Activated CD4-positive, alpha-beta T cell treated with anti-CD3 and anti-CD28 coated beads, Interleukin-2, Interleukin-6, amounts not matched to agents 100 ng/mL and 50 ng/mL, durations not matched to agents 16 hours and 8 hours (primary cell): ENCODE data around the gene RAD9A.
"Not testable (repeated sequence)": the region's sequence is repeated elsewhere in the genome, so short reads cannot be mapped to it uniquely, and the experiment has no call there.

Source experiments
- DNase-seq: peaks from one replicate; pipeline ENCODE4 v3.0.0-alpha.2; 2020

Gene RAD9A

GRCh38 chr11:67397536-67397935 lies 5.8 kb downstream of the RAD9A start:
- no peak for DNase-seq

GRCh38 chr11:67397986-67398660 lies 6.3 kb downstream of the RAD9A start:
- no peak for DNase-seq

GRCh38 chr11:67398661-67399563 lies 7.1 kb downstream of the RAD9A start:
- DNase-seq: no peak

DNA sequence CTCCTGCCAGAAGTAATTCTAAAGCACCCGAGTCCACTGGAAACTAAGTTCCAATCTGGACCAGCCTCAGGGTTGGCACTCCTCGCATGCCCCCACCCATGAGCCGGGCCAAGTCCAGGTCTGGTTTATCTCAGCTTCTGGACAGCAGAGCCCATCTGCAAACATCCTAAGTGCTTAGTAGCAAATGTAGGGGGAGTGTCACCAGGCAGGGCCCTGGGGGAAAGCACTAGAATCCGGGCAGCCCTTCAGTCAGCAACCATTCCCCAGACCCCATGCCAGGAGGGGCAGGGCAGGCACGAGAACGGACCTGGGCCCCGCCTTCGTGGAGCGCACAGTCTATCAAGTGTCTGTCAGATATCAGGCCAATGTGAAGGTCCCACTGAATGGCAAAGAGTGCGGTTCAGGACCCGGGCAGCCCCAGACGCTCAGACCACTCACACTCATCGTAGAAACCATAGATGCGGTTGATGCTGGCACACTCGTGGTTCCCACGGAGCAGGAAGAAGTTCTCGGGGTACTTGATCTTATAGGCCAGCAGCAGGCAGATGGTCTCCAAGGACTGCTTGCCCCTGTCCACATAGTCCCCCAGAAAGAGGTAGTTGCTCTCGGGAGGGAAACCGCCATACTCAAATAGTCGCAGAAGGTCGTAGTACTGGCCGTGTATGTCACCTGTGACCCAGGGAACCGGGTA lies 8.6 kb downstream of the RAD9A start:
- DNase-seq: no peak

GRCh38 chr11:67400942-67401494 lies 9.2 kb downstream of the RAD9A start:
- DNase-seq: no peak

- peak; percentile 95 for DNase-seq
Measured at GRCh38 chr11:67401495-67402191, 9.9 kb downstream of the RAD9A start, which contains the start of gene PPP1CA. Gene PPP1CA (minus strand): TSS chr11:67401858. CDS start chr11:67401782, 76 bp downstream.

GRCh38 chr11:67402192-67402839 lies 10.5 kb downstream of the RAD9A start:
- not testable (repeated sequence) for DNase-seq

GRCh38 chr11:67403085-67403484 lies 11.3 kb downstream of the RAD9A start:
- DNase-seq: not testable (repeated sequence)

DNA sequence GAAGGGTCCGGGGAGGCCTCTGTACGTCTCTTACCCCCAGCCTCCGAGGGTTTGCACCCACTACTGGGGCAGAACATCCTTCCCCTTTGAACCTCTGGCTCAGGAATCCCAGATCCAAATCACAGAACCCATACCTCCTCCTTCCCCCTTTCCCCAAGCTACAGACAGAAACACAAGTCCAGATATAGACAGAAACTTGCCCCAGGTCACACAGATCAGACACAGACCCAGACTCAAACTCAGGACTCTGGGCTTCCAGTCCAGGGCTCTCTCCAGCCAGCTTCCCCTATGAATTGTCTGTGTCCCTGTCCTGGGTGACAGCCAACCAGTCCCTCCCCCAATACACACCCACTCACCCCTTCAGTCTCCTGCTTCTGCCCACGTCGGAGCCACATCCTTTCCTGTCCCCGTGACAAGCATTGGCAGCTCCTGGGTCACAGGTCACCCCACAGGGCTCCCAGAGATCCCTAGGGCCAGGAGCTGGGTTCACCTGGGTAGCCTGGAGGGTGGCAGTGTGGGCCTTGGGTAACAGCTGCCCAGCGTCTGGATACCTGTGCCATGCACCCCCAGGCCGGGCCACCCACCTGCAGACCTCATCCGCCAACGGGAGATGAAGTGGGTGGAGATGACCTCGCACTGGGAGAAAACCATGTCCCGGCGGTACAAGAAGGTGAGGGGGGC lies 12.9 kb downstream of the RAD9A start:
- peak; percentile 80 for DNase-seq

DNA sequence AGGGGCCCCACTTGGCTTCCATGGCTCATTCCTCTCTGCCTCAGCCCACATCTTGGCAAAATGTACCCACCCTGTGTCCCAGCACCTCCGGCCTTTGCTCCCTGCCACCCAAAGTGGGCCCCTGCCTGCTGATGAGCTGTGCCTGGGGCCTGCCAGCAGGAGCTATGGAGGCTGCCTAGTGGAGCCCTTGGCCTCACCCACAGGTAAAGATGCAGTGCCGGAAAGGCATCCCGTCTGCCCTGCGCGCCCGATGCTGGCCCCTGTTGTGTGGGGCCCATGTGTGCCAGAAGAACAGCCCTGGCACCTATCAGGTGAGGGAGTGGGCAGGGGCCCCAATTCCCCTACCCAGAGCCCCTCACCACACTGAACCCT lies 13.4 kb downstream of the RAD9A start:
- no peak for DNase-seq

DNA sequence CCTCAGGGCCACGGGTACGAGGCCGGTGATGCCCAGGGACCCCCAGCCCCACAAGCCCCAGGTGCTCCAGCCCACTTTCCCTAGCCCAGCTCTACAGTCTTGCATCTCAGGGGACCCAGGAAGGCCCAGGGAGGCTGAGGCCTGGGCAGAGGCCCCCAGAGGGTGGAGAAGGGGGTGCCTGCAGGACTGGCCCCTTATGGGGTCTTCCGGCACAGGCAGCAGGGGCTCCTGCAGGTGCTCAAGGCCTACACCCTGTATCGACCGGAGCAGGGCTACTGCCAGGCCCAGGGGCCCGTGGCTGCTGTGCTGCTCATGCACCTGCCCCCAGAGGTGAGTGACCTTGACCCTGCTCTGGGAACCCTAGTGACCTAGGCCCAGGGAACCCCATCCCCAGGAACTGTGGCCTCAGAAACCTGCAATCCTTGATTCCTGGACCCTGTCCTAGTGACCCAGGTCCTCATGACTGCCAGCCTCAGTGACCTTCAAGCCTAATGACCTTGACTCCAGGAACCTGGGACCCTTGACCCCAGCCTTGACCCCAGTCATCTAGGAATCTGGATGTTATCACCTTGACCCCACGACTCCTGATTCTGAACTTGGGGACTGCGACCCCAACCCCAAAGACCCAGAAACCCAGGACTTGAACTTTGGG lies 14.0 kb downstream of the RAD9A start:
- DNase-seq: no peak

DNA sequence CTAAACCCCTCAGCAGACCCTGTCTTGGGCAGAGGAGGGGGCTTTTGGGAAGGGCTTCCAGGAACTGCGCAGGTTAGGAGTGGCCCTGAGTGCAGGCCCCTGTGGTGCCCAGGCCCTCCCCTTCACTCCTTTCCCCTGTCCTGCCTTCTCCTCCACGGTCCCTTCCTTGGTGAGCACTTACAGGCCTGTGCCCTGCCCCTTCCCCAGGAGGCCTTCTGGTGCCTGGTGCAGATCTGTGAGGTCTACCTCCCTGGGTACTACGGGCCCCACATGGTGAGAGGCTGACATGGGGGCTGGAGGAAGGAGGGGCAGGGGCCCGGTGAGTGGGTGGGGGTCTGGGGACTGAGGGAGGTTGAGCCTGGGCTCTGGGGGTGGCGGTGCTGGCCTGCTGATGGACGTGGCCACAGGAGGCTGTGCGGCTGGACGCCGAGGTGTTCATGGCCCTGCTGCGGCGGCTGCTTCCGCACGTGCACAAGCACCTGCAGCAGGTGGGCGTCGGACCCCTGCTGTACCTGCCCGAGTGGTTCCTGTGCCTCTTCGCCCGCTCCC lies 14.7 kb downstream of the RAD9A start:
- DNase-seq: no peak

- no peak for DNase-seq
Measured at GRCh38 chr11:67406969-67407687, 15.3 kb downstream of the RAD9A start.

DNA sequence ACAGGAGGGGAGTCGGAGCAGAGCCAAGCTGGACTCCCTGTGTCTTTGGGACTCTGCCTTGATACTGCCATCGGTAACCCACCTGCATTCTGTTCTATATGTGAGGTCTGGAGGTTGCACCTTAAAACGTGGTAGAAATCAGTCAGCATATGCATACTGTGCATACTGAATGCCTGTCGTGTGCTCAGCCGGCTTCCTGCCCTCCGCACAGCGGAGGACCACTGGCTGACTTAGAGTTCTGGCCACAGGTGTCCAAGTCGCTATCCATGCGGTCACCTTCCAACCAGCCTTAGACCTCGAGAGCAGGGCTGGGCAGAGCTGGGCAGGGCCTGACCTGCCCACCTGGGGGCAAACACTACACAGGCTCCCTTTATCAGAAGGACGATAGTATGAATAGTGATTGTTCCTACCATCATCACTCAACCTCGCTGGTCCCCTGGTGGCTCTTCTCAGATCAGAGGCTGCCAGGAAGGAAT lies 15.9 kb downstream of the RAD9A start:
- DNase-seq: no peak

- no peak for DNase-seq
Measured at GRCh38 chr11:67408437-67409200, 16.8 kb downstream of the RAD9A start.

DNA sequence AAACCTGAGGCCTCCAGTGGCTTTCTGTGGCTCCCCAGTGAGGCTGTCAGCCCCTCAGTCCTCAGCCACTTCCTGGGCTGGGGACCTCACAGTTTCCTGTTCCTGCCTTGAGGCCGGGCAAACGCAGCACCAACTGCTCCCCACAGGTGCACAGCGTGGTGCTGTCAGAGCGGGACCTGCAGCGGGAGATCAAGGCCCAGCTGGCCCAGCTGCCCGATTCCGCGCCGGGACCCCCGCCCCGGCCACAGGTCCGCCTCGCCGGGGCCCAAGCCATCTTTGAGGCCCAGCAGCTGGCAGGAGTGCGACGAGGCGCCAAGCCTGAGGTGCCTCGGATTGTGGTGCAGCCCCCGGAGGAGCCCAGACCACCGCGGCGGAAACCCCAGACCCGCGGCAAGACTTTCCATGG lies 17.5 kb downstream of the RAD9A start:
- DNase-seq: peak; percentile 90

DNA sequence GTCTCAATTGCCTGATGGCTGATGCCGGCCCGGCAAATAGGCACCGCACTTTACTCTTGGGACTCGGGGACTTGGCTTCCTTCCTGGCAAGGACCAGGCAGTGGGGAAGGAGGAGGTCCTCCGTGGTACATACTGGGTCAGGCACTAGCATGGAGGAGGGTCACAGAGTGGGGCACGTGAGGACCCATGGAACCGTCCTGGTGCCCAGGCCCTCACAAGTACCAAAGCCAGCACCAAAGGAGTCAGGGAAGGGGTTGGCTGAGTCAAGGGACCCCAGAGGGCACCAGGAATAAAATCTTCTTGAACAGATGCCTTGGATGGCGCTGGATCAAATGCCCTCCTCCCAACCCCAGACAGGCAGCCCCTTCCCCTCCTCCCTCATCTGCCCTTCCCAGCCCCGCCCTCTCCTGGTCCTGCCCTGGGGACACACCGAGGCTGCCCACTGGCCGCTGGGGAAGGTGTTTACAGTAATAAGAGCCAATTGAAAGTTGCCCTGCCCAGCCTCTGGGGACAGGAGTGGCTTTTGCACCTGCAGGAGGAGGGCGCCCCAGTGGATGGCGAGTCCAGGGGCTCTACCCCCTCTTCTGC lies 18.1 kb downstream of the RAD9A start:
- no peak for DNase-seq

DNA sequence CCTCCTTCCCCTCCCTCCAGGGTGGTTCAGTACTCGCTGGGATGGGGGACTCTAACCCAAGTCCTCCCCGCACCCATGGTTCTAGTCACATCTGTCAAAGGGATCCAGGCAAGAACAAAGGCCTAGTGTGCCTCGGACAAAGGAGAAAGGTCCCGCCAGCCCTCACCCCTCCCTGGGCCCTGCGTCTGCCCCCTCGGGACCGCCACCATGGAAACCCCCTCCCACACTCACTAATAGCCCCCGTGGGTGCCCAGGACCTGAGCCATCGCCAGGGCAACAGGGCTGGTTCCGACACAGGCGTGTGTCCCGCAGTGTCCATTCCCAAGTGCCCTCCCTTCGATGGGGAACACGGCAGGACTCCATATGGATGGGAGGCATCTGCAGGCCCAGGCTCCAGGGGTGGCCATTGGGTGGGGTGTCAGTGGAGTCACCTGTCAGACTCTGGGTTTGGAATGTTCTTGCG lies 18.6 kb downstream of the RAD9A start:
- DNase-seq: no peak
